HG02885 (cell line): Measurements from ENCODE around the gene RPL5.

Experiments
- ATAC-seq: cut with Tn5 transposase; IDR thresholded peaks from one replicate; pipeline ENCODE4 v1.9.1; 2021; ENCODE audit warnings: mild to moderate bottlenecking; ENCODE audit not compliant: unreplicated experiment, poor library complexity

Gene RPL5

DNA sequence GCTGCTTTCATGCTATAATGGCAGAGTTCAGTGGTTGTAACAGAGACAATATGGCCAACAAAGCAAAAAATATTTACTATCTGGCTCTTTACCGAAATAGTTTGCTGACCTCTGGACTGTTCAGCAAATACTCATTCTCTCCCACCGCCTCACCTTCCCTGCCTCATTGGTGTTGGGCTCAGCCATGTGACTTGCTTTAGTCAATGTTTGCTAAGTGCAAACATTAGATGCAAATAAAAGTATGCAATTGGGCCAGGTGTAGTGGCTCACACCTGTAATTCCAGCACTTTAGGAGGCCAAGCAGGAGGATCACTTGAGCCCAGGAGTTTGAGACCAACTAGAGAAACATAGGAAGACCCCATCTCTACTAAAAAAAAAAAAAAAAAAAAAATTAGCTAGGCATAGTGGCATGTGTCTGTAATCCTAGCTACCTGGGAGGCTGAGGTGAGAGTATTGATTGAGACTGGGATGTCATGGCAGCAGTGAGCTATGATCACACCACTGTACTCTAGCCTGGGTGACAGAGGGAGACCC lies 55.1 kb downstream of the RPL5 start:
- ATAC-seq, result no peak

DNA sequence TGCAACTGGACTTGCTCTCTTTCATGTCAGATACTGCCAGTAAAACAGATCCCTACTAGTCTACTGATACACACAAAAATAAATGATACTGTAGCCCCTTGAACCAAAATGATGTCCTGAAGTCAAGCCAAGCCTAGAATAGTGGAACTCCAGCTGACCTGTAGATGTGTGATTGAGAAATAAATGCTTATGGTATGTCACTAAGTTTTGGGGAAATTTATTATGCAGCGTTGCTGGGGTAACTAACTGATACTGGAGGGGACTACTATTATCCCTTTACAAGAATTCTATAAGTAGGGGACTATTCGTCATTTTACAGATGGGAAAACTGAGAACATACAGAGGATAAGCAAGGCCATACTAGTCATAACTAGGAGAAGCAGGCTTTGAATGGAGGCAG lies 55.6 kb downstream of the RPL5 start:
- ATAC-seq, result no peak
